Mesendoderm (in vitro differentiated cells): Measurements from ENCODE around the gene NFYC.

Experiments used
- DNase-seq: peaks from one replicate; pipeline ENCODE4 v3.0.0; 2013
- H2AK5ac ChIP-seq: 2 replicates; pipeline ENCODE4 v1.6.1; 2013; ENCODE audit warnings: low read length, inconsistent platforms
- H2BK120ac ChIP-seq: 2 replicates; pipeline ENCODE4 v1.6.1; 2013; ENCODE audit warnings: low read depth, mild to moderate bottlenecking, low read length, moderate library complexity, mixed read lengths
- H2BK15ac ChIP-seq: replicated peaks from 2 replicates; pipeline ENCODE4 v1.6.1; 2013; ENCODE audit warnings: low read depth, mild to moderate bottlenecking, moderate library complexity
- H2BK5ac ChIP-seq: 2 replicates; pipeline ENCODE4 v1.6.1; 2013; ENCODE audit warnings: low read length, inconsistent platforms
- H3K18ac ChIP-seq: 2 replicates; pipeline ENCODE4 v1.6.1; 2013; ENCODE audit warnings: mild to moderate bottlenecking, low read length, mixed read lengths
- H3K23ac ChIP-seq: one replicate; pipeline ENCODE4 v1.6.1; 2013; ENCODE audit warnings: low read length
- H3K27ac ChIP-seq: 2 replicates; pipeline ENCODE4 v1.5.1; 2013; ENCODE audit warnings: low read depth, mild to moderate bottlenecking, inconsistent platforms, low read length, moderate library complexity
- H3K27me3 ChIP-seq: 2 replicates; pipeline ENCODE4 v1.6.1; 2013; ENCODE audit warnings: low read length, control low read depth, mild to moderate bottlenecking, inconsistent platforms; ENCODE audit not compliant: insufficient read depth, poor library complexity
- H3K36me3 ChIP-seq: 2 replicates; pipeline ENCODE4 v1.6.1; 2013; ENCODE audit warnings: low read length, inconsistent platforms; ENCODE audit not compliant: control insufficient read depth, insufficient read depth
- H3K4ac ChIP-seq: one replicate; pipeline ENCODE4 v1.6.1; 2013; ENCODE audit warnings: low read depth, mild to moderate bottlenecking, low read length, moderate library complexity
- H3K4me1 ChIP-seq: 2 replicates; pipeline ENCODE4 v1.6.1; 2013; ENCODE audit warnings: low read depth, low read length, inconsistent platforms; ENCODE audit not compliant: control insufficient read depth
- H3K4me2 ChIP-seq: 2 replicates; pipeline ENCODE4 v1.6.1; 2013; ENCODE audit warnings: low read length
- H3K4me3 ChIP-seq: 2 replicates; pipeline ENCODE4 v1.5.1; 2013; ENCODE audit warnings: mild to moderate bottlenecking, low read length
- H3K56ac ChIP-seq: one replicate; pipeline ENCODE4 v1.6.1; 2013; ENCODE audit warnings: low read length
- H3K79me1 ChIP-seq: 2 replicates; pipeline ENCODE4 v1.6.1; 2013; ENCODE audit warnings: low read length, inconsistent platforms
- H3K79me2 ChIP-seq: 2 replicates; pipeline ENCODE4 v1.6.1; 2013; ENCODE audit warnings: mild to moderate bottlenecking, low read length; ENCODE audit not compliant: control insufficient read depth, insufficient read depth
- H3K9ac ChIP-seq: 2 replicates; pipeline ENCODE4 v1.6.1; 2013; ENCODE audit warnings: low read length, inconsistent platforms
- H4K5ac ChIP-seq: one replicate; pipeline ENCODE4 v1.6.1; 2013; ENCODE audit warnings: low read length
- H4K8ac ChIP-seq: one replicate; pipeline ENCODE4 v1.6.1; 2013; ENCODE audit warnings: low read depth, mild to moderate bottlenecking, control low read depth, low read length, moderate library complexity
- WGBS: extraction: QIAGEN DNeasy Blood & Tissue Kit; methylation state at CpG from one replicate; pipeline ENCODE4 v1.1.7; 2013; ENCODE audit warnings: low lambda C conversion rate, missing lambda C conversion rate; ENCODE audit not compliant: insufficient coverage; ENCODE audit errors: extremely low coverage; 5-methylcytosine and 5-hydroxymethylcytosine counted together

NFYC gene

DNA sequence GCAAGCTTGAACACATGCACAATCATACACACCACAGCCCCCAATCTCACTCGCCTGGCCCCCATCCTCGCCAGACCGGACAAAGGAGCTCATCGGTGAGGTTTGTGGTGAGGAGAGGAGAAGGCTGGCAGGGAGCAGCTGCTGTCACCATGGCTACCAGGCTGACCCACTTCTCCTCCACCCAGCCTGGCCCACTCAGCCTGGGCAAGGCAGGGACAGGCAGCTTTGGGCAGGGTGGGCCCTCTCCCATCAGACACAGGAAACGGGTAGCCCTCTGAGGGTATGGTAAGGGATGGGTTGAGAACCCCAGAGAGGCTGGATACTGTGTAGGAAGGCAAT is 41.9 kb upstream of the NFYC start:
- Histone ChIP-seq H2BK5ac (no peak overlapping the region), H3K79me1 (no peaks in the 10 kb centered on the region), H2BK120ac (no peak overlapping the region), H2BK15ac (no peak overlapping the region), H3K4me2 (no peak overlapping the region), H3K23ac (no peak overlapping the region), H3K4me3 (no peak overlapping the region), H2AK5ac (no peak overlapping the region), H3K4ac (no peak overlapping the region), H3K9ac (no peak overlapping the region), H4K8ac (no peak overlapping the region), H3K18ac (no peak overlapping the region), H4K5ac (no peak overlapping the region), H3K56ac (no peak overlapping the region), H3K36me3 (no peaks in the 10 kb centered on the region), H3K27ac (no peak overlapping the region), H3K4me1 (peaks cover 4% of the 10 kb centered on the region), H3K79me2 (no peaks in the 10 kb centered on the region), H3K27me3 (no peaks in the 10 kb centered on the region)
- DNase-seq, result no peak
- WGBS, result no CpG with 5 or more reads among the region's 5 CpGs

DNA sequence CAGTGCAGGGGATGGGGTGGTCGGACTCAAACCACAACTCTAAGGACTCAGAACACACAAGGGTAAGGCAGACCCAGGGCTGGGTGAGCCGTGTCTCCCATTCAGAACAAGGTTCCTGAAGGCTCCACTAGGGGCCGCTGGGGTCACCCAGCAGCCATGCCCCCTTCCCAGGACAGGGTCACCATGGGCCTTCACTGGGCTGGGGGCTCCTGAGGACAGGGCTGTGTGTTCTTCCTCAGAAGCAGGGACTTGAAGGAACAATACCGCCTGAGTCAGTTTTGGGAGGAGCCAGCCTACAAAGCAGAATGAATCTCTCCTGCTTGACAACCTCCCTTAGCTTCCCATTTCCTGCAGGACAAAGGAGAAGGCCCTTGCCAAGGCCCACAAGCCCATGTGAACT is 41.4 kb upstream of the NFYC start:
- Histone ChIP-seq H3K36me3 (no peaks in the 10 kb centered on the region), H3K23ac (no peak overlapping the region), H2BK120ac (no peak overlapping the region), H3K9ac (no peak overlapping the region), H3K56ac (no peak overlapping the region), H3K79me1 (peaks cover 2% of the 10 kb centered on the region), H3K4me1 (peaks cover 5% of the 10 kb centered on the region), H2BK5ac (no peak overlapping the region), H3K4ac (no peak overlapping the region), H4K5ac (no peak overlapping the region), H2AK5ac (no peak overlapping the region), H3K18ac (no peak overlapping the region), H2BK15ac (no peak overlapping the region), H4K8ac (no peak overlapping the region), H3K27ac (no peak overlapping the region), H3K27me3 (no peaks in the 10 kb centered on the region), H3K4me3 (no peak overlapping the region), H3K4me2 (no peak overlapping the region), H3K79me2 (no peaks in the 10 kb centered on the region)
- no CpG with 5 or more reads among the region's 4 CpGs for WGBS
- peak; percentile 69 for DNase-seq

DNA sequence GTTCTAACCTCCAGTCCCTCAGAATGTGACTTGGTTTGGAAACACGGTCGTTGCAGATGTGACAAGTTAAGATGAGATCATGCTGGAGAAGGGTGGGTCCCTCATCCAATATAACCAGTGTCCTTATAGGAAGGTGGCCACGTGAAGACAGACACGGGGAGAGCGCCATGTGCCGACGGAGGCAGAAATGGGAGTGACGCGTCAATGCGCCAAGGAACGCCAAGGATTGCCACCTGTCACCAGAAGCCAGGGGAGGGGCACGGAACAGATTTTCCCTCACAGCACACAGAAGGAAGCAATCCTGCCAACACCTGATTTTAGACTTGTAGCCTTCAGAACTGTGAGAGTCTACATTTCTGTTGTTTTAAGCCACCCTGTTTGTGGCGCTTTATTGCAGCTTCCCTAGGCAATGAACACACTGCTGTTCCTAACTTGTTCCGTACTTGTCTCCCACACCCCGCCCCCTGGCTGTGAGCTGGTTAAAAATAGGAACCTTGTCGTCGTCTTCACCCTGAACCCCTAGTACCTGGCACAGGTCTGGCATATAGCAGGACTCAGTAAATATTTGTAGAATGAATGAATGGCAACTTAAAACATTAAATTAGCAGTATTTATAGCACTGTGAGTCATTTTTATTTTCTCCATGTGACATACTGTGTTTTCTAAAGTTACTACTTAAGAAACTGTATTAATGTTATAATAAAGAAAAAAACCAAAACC is 40.2 kb upstream of the NFYC start:
- no peaks in the 10 kb centered on the region for H3K36me3 ChIP-seq
- no peak overlapping the region for H2BK15ac ChIP-seq
- H3K56ac ChIP-seq, result no peak overlapping the region
- H3K4ac ChIP-seq, result no peak overlapping the region
- no peak overlapping the region for H3K27ac ChIP-seq
- H4K8ac ChIP-seq, result no peak overlapping the region
- H3K4me3 ChIP-seq, result no peak overlapping the region
- H3K27me3 ChIP-seq, result no peaks in the 10 kb centered on the region
- no peak overlapping the region for H3K23ac ChIP-seq
- H3K4me2 ChIP-seq, result no peak overlapping the region
- H3K4me1 ChIP-seq, result peaks cover 5% of the 10 kb centered on the region
- no peaks in the 10 kb centered on the region for H3K79me2 ChIP-seq
- no peak overlapping the region for H3K18ac ChIP-seq
- H4K5ac ChIP-seq, result no peak overlapping the region
- no peak overlapping the region for H2BK120ac ChIP-seq
- DNase-seq, result no peak
- H2AK5ac ChIP-seq, result no peak overlapping the region
- H3K9ac ChIP-seq, result no peak overlapping the region
- peaks cover 2% of the 10 kb centered on the region for H3K79me1 ChIP-seq
- no peak overlapping the region for H2BK5ac ChIP-seq
- no CpG with 5 or more reads among the region's 17 CpGs for WGBS

DNA sequence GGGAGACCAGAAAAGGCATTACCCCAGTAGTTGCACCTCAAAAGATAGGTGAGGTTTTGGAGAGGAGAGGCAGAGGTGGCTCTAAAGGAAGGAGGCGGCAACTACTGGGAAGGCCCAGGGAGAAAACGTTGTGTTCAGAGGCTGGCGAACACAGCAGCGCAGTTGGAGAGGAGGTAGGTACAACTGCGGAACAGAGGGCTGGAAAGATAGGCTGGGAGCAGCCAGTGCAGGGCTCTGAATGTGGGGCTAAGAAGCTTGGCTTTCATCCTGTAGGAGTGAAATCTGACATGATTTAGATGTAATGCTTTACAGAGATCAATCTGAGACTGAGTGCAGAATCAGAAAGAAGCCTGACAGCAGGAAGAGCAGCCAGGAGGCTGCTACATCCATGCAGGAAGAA is 39.0 kb upstream of the NFYC start:
- Histone ChIP-seq H3K27ac (no peak overlapping the region), H3K4me3 (no peak overlapping the region), H4K8ac (no peak overlapping the region), H3K4me1 (peaks cover 5% of the 10 kb centered on the region), H3K4ac (no peak overlapping the region), H3K9ac (no peak overlapping the region), H2BK5ac (no peak overlapping the region), H3K79me1 (peaks cover 2% of the 10 kb centered on the region), H3K36me3 (no peaks in the 10 kb centered on the region), H3K56ac (no peak overlapping the region), H2BK120ac (no peak overlapping the region), H3K4me2 (no peak overlapping the region), H3K23ac (no peak overlapping the region), H2AK5ac (no peak overlapping the region), H4K5ac (no peak overlapping the region), H3K27me3 (no peaks in the 10 kb centered on the region), H3K79me2 (no peaks in the 10 kb centered on the region), H2BK15ac (no peak overlapping the region), H3K18ac (no peak overlapping the region)
- WGBS, result no CpG with 5 or more reads among the region's 5 CpGs
- DNase-seq, result no peak

DNA sequence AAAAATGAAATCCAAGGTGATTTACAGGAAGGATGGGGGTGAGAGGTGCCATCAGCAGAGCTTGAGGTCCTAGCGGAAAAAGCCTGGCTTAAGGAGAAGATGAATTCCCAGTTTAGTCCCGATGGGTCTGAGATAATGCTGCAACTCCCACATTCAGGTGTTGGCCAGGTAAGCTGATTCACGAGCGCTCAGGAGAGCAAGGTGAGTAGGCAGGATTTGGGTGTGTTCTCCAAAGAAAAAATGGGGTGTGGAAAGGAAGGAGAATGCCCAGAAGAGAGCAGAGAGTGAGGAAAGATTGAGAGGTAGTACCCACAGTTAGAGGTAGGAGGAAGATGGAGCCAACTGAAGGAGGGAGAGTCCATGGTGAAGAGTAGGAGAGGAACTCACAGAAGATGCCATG is 38.5 kb upstream of the NFYC start:
- Histone ChIP-seq H2BK15ac (no peak overlapping the region), H3K27me3 (no peaks in the 10 kb centered on the region), H3K23ac (no peak overlapping the region), H3K56ac (no peak overlapping the region), H3K4ac (no peak overlapping the region), H2BK5ac (no peak overlapping the region), H3K9ac (no peak overlapping the region), H4K8ac (no peak overlapping the region), H3K79me1 (peaks cover 2% of the 10 kb centered on the region), H4K5ac (no peak overlapping the region), H3K4me3 (no peak overlapping the region), H3K4me2 (no peak overlapping the region), H3K18ac (no peak overlapping the region), H3K79me2 (no peaks in the 10 kb centered on the region), H3K4me1 (peaks cover 5% of the 10 kb centered on the region), H2AK5ac (no peak overlapping the region), H3K36me3 (no peaks in the 10 kb centered on the region), H3K27ac (no peak overlapping the region), H2BK120ac (no peak overlapping the region)
- no peak for DNase-seq
- no CpG with 5 or more reads among the region's 4 CpGs for WGBS
